K562 (cell line): ENCODE results near the gene LCLAT1. TPM values are rescaled to one million over a fixed set of nuclear protein-coding genes. Genes with fewer than 3 reads are reported as not detected.

Experiments
- ATAC-seq: fragments of 200-7000 bp; cut with Tn5 transposase; 3 replicates; pipeline ENCODE4 v1.9.1; 2020; ENCODE audit warnings: moderate library complexity
- BruUV-seq: library from RNA; stranded (reverse); fragments of 400-500 nt; replicated peaks from 2 replicates; lab custom pipeline; 2021; lab: Mats Ljungman, UMichigan
- CTCF ChIA-PET: fragments of 300-600 bp; formaldehyde crosslinking; extraction: SDS; loops from one replicate; lab custom pipeline; 2021; ENCODE audit warnings: low intra/inter-chr PET ratio; lab: Yijun Ruan, JAX
- POLR2A ChIA-PET: fragments of 300-600, 350-650 bp; sonication (Branson Sonifier 250); formaldehyde crosslinking; extraction: SDS; loops from one replicate; lab custom pipeline; 2021; ENCODE audit warnings: antibody characterized with exemption, inconsistent platforms; lab: Yijun Ruan, JAX
- DNase-seq, 4 experiments: peaks; one replicate each; pipeline versions ENCODE4 v3.0.0 to v3.0.0-alpha.2; 2011 to 2018; ENCODE audit warnings: low spot score in 3 of 4, mixed read lengths in 3 of 4; ENCODE audit errors: extremely low read depth in 1 of 4
- FAIRE-seq: peaks from 2 replicates; lab custom pipeline; 2011; peaks lifted over from hg19 to GRCh38; lab: Jason Lieb, UNC
- H2AFZ ChIP-seq: 2 replicates; pipeline ENCODE4 v1.6.0; 2011; ENCODE audit warnings: low read depth, low read length, control low read depth, inconsistent platforms
- H3K27ac ChIP-seq: fragments of 200-600 bp; 3 replicates; pipeline ENCODE4 v1.8.0; 2011; ENCODE audit warnings: low read depth, mild to moderate bottlenecking, control low read depth, inconsistent platforms, low read length, moderate library complexity, mixed read lengths; ENCODE audit errors: extremely low read depth
- H3K27me3 ChIP-seq, 2 experiments: fragments of 300-600 bp in 1 of 2; 2 replicates in 1 of 2; 3 replicates in 1 of 2; pipeline versions ENCODE4 v1.6.0 to v1.8.0; 2011; ENCODE audit warnings: inconsistent platforms in 2 of 2, low read length in 2 of 2, mild to moderate bottlenecking in 1 of 2, mixed read lengths in 1 of 2, moderate library complexity in 1 of 2; ENCODE audit not compliant: control insufficient read depth in 2 of 2, insufficient read depth in 2 of 2
- H3K36me3 ChIP-seq: fragments of 300-600 bp; 3 replicates; pipeline ENCODE4 v1.8.0; 2011; ENCODE audit warnings: mild to moderate bottlenecking, low read length, inconsistent platforms; ENCODE audit not compliant: control insufficient read depth, insufficient read depth
- H3K4me1 ChIP-seq, 2 experiments: fragments of 200-600 bp in 1 of 2; replicated peaks in 1 of 2; 2 replicates in 1 of 2; 3 replicates in 1 of 2; pipeline versions ENCODE4 v1.5.1 to v1.8.0; 2011; ENCODE audit warnings: inconsistent platforms in 2 of 2, low read length in 2 of 2, mild to moderate bottlenecking in 1 of 2, mixed read lengths in 1 of 2, moderate library complexity in 1 of 2; ENCODE audit not compliant: control insufficient read depth in 2 of 2, insufficient read depth in 2 of 2
- H3K4me2 ChIP-seq: 2 replicates; pipeline ENCODE4 v1.6.1; 2011; ENCODE audit warnings: low read length, control low read depth, inconsistent platforms, mixed read lengths; ENCODE audit not compliant: insufficient read depth
- H3K4me3 ChIP-seq: fragments of 200-600 bp; sonication (generic), shearing (Covaris generic); 2 replicates; pipeline ENCODE4 v1.5.1; 2016; ENCODE audit warnings: control low read depth, inconsistent platforms
- H3K79me2 ChIP-seq: fragments of 200-600 bp; 3 replicates; pipeline ENCODE4 v1.8.0; 2011; ENCODE audit warnings: low read length, inconsistent platforms; ENCODE audit not compliant: control insufficient read depth, insufficient read depth
- H3K9ac ChIP-seq, 2 experiments: 2 replicates each; pipeline versions ENCODE4 v1.6.0 to v1.6.1; 2011; ENCODE audit warnings: low read depth in 2 of 2, low read length in 2 of 2, control low read depth in 1 of 2, inconsistent platforms in 1 of 2, mild to moderate bottlenecking in 1 of 2, mixed read lengths in 1 of 2; ENCODE audit not compliant: insufficient read depth in 1 of 2
- H3K9me1 ChIP-seq: one replicate; pipeline ENCODE4 v1.6.0; 2011; ENCODE audit warnings: inconsistent platforms, mild to moderate bottlenecking, low read length, moderate library complexity; ENCODE audit not compliant: control insufficient read depth, insufficient read depth
- H3K9me3 ChIP-seq: replicated peaks from 2 replicates; pipeline ENCODE4 v1.5.1; 2011; ENCODE audit warnings: low read depth, low read length, inconsistent platforms; ENCODE audit not compliant: control insufficient read depth, insufficient read depth
- H4K20me1 ChIP-seq: replicated peaks from 2 replicates; pipeline ENCODE4 v1.6.1; 2011; ENCODE audit warnings: low read length, inconsistent platforms, mixed read lengths; ENCODE audit not compliant: control insufficient read depth, insufficient read depth
- KDM4B ChIP-seq, 2 experiments: fragments of 450-650 bp in 1 of 2; sonication (generic) in 1 of 2; IDR thresholded peaks; 2 replicates each; pipeline ENCODE4 v1.6.1; 2016 to 2017; ENCODE audit warnings: borderline replicate concordance in 2 of 2, antibody characterized with exemption in 1 of 2, low read depth in 1 of 2, mild to moderate bottlenecking in 1 of 2
- PHTF2 ChIP-seq: fragments of 250-450 bp; sonication (Bioruptor Pico); IDR thresholded peaks from 2 replicates; pipeline ENCODE4 v1.5.0; 2021; ENCODE audit warnings: mild to moderate bottlenecking
- WGBS: fragments of 100-300 bp; shearing (Covaris generic); methylation state at CpG from one replicate; pipeline ENCODE4 v1.1.6; 2016; ENCODE audit warnings: low coverage, mixed read lengths; ENCODE audit not compliant: insufficient coverage; ENCODE audit errors: missing lambda C conversion rate; 5-methylcytosine and 5-hydroxymethylcytosine counted together
- in situ Hi-C: fragments of 300-500 bp; cut with MboI; formaldehyde crosslinking; loops from 4 replicates; pipeline ENCODE4 v1.15.0; 2018; ENCODE audit warnings: inconsistent platforms, mixed read lengths
- intact Hi-C: fragments of 100-400 bp; cut with micrococcal nuclease; formaldehyde crosslinking; loops from 2 replicates; pipeline ENCODE4 v1.14.2; 2022
- polyA plus RNA-seq, 8 experiments: library from polyadenylated mRNA; depleted of rRNA in 4 of 8; stranded (reverse) in 5 of 8; unstranded in 3 of 8; fragments of >200 nt; fragmentation: Nextera tagmentation in 2 of 8; fragmentation: Illumina TruSeq in 1 of 8; extraction: Ambion mirVana in 2 of 8; extraction: Trizol in 1 of 8; gene quantifications; 2 replicates each; pipeline versions ENCODE4 v1.2.1 to v1.2.3, GENCODE V29; 2011 to 2014; ENCODE audit warnings: inconsistent platforms in 1 of 8, missing spikeins in 1 of 8
- total RNA-seq, 7 experiments: library from RNA; depleted of rRNA in 6 of 7; stranded (reverse); fragments of >200 nt in 6 of 7; fragmentation: Illumina TruSeq in 2 of 7; extraction: Trizol in 2 of 7; gene quantifications; 2 replicates each; pipeline versions ENCODE4 v1.2.1 to v1.2.3, GENCODE V29; 2011 to 2021; ENCODE audit warnings: low replicate concordance in 1 of 7
- TF ChIP-seq, protein P1 (sequence below), 3 experiments: IDR thresholded peaks in 2 of 3; conservative IDR thresholded peaks in 1 of 3; 2 replicates each; pipeline ENCODE4 v1.5.1; 2011 to 2012; ENCODE audit warnings: low read length in 3 of 3, mild to moderate bottlenecking in 3 of 3, control low read depth in 2 of 3, improper control_type of control experiment in 1 of 3, inconsistent platforms in 1 of 3, low read depth in 1 of 3, mixed read lengths in 1 of 3, moderate library complexity in 1 of 3; ENCODE audit not compliant: insufficient read depth in 2 of 3

Gene LCLAT1
- total and polyA plus RNA-seq, 9 of the 15 experiments (the other 6 are each of a cell fraction or from before 2014, with no cell fraction given), result 8.9 to 63.3 (median 25.4) TPM

- H3K9me1 ChIP-seq, result no peaks in the 10 kb centered on the region
- CTCF ChIA-PET, result no interaction called here
- H3K4me2 ChIP-seq, result no peak overlapping the region
- POLR2A ChIA-PET, result interaction anchor here (0.6 kb wide), 1 partner anchor 77 kb away, joined by 3 read pairs; no protein-coding TSS in a partner anchor
- TF ChIP-seq, protein P1, sequence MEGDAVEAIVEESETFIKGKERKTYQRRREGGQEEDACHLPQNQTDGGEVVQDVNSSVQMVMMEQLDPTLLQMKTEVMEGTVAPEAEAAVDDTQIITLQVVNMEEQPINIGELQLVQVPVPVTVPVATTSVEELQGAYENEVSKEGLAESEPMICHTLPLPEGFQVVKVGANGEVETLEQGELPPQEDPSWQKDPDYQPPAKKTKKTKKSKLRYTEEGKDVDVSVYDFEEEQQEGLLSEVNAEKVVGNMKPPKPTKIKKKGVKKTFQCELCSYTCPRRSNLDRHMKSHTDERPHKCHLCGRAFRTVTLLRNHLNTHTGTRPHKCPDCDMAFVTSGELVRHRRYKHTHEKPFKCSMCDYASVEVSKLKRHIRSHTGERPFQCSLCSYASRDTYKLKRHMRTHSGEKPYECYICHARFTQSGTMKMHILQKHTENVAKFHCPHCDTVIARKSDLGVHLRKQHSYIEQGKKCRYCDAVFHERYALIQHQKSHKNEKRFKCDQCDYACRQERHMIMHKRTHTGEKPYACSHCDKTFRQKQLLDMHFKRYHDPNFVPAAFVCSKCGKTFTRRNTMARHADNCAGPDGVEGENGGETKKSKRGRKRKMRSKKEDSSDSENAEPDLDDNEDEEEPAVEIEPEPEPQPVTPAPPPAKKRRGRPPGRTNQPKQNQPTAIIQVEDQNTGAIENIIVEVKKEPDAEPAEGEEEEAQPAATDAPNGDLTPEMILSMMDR (IDR thresholded peaks at IDR 0.05 in 2 of 3, conservative IDR thresholded peaks at IDR 0.05 in 1 of 3; ENCODE audit: insufficient read depth in 2 of 3, low read depth in 1 of 3, low read length in 3 of 3), result no peak
- TF ChIP-seq KDM4B (IDR thresholded peaks at IDR 0.05; ENCODE audit: borderline replicate concordance in 2 of 2, low read depth in 1 of 2), result no peak
- TF ChIP-seq PHTF2 (CRISPR knock-in tag), result no peak
- DNase-seq (no peak), ATAC-seq (no peak), FAIRE-seq (no peak)
- H3K27me3 ChIP-seq, result no peaks in the 10 kb centered on the region
- in situ Hi-C loops, result no loop called here
- H2AFZ ChIP-seq, result no peak overlapping the region
- H3K9ac ChIP-seq, result no peak overlapping the region
- 0 out of 2 replicates have a peak, but pooled peaks cover under 1% of the 10 kb centered on the region for H4K20me1 ChIP-seq
- peaks cover 0 to 3% of the 10 kb centered on the region in 2 experiments; a peak in 1 of 5 replicates for H3K4me1 ChIP-seq
- H3K79me2 ChIP-seq, result peaks cover 25% of the 10 kb centered on the region
- 75% methylated on average over 1 of the region's 1 CpG for WGBS
- no peak overlapping the region for H3K4me3 ChIP-seq
- no peak overlapping the region for H3K27ac ChIP-seq
- intact Hi-C loops, result no loop called here
- peaks cover 5% of the 10 kb centered on the region for H3K9me3 ChIP-seq
- no TSS peak for BruUV-seq
- H3K36me3 ChIP-seq, result 0 out of 3 replicates have a peak, but pooled peaks cover 4% of the 10 kb centered on the region
Measured at GRCh38 chr2:30504731-30505130, 57.7 kb downstream of the LCLAT1 start.
